HG03342 (cell line): ENCODE results near the gene MSRB3.

Source experiments
- ATAC-seq: cut with Tn5 transposase; IDR thresholded peaks from one replicate; pipeline ENCODE4 v1.9.1; 2021; ENCODE audit warnings: mild to moderate bottlenecking, moderate library complexity; ENCODE audit not compliant: unreplicated experiment

MSRB3 gene

GRCh38 chr12:65278576-65279368 is at the start of gene MSRB3:
TSS of gene MSRB3 (plus strand) at chr12:65278683. CDS start at chr12:65308580, 29,897 bp downstream.
- peak; percentile 66 for ATAC-seq

DNA sequence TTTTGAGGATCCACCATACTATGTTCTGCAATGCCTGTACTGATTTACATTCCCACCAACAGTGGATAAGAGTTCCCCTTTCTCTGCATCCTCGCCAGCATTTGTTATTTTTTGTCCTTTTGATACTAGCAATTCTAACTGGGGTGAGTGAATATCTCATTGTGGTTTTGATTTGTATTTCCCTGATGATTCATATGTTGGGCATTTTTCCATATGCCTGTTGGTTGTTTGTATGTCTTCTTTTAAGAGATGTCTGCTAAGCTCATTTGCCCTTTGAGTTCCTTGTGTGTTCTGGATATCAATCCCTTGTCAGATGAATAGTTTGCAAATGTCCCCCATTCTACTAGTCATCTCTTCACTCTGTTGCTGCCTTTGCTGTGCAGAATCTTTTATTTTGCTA is 49.0 kb upstream of the MSRB3 start:
- no peak for ATAC-seq

DNA sequence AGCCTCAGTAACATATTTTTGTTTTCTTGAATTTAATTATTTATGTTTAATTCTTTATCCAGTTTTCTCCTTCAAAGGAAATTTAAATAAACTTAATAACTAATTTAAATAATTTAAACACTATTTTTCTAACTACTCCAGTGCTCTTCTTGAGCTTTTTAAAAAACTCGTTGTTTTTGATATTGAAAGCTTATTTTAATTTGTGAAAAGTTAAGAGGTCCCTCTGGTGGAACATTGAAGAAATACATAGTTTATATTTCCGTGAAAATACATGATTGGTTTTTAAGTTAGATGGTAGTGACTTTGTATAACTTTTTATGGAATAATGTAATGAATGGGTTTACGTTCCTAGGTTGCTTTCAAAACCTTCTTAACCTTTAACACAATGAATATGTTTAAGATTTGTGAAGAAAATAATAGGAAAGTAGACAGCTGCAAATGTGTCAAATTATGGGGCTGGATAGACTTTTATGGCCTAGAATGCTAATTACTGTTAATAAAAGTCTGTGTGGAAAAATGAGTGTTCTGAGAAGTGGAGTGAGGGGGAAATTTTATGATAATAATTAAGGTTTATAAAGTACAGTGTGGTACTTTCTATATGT is 45.9 kb upstream of the MSRB3 start:
- ATAC-seq = no peak

- no peak for ATAC-seq
Observed at GRCh38 chr12:65237153-65237552, 41.3 kb upstream of the MSRB3 start.

DNA sequence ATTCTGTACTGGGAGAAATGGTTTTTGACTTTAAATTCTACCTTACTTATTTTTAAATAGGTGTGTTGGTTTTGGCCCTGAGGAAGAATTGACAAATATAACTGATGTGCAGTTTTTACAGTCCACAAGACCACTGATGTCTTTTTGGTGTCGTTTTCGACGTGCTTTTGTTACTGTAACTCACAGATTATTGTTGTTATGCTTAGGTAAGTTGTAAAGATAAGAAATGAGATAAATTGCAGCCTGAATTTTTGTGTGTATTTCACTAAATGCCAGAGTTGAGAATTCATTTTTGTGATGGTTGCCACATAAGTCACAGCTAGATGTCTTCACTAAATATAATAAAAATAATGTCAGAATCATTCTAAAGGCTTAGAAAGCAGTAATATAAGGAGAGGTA is 39.9 kb upstream of the MSRB3 start:
- ATAC-seq = no peak

DNA sequence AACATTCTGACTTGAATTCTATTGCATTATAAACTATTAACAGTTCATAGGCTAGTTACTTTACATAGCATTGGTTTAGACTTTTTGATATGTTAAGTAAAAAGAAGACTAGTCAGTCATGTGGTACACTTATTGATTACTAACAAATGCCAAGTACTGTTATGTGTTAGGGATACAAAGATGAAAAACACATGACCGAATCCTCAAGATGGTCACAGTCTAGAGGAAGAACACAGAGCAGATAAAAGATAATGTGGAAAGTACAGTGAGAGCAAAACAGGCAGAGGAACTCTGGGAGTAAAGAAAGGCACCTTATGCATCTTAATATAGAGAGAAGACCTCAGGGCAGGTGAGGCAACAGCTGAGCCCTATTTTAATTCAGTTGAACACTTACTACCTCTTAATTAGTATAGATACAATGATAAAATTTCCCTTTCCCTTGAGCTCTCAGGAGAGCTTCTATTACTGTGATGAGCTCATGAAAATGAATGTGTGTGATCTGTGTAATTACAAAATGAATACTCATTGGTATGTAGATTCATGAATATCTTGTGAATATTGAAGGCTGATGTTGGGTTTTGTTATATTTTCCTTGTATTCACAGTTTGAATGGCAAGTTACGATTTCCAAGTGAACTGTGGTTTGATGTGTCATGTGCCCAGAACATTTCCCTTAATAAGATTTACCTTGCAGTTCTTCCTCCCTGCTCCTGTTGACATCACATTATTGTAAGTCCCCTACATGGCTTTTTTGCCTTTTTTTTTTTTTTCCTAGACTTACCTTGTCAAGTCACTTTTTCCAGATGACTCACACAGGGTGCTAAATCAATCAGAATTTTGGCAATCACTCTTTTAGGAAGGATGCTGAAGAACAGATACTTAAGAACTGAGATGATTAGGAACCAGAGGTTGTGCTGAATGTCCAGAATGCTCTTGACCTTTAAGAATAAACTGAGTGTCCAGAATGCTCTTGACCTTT is 29.5 kb upstream of the MSRB3 start:
- no peak for ATAC-seq

DNA sequence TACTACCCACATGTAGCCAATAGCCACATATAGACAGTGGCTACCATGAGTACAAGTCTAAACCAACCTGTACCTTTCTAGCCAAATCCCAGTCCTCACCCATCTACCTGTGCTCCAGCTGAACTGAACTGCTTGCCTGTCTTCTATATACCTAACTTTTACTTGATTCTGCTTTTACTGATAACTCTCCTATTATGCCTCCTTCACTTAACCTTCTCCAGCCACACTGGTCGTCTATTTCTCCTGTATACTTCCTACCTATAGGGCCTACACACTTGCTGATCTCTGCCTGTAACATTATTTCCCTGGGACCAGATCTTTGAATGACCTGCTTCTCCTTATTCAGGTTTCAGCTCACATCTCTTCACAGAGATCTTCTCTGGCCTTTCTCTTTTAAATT is 26.0 kb upstream of the MSRB3 start:
- no peak for ATAC-seq

- no peak for ATAC-seq
Observed at GRCh38 chr12:65257986-65258385, 20.5 kb upstream of the MSRB3 start.

DNA sequence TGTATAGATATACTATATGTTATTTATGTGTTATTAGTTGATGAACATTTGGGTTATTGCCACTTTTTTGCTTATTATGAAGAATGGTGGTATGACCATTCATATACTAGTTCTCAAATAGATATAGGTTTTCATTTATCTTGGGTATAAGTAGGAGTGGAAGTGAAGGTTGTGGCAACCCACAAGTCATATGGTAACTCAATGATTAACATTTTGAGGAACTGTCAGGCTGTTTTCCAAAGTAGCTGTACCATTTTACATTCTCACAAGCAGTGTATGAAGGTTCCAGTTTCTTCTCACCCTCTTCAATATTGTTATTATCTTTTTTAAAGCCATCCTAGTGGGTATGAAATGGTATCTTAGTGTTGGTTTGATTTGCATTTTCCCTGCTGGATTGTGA is 19.0 kb upstream of the MSRB3 start:
- peak; percentile 67 for ATAC-seq

DNA sequence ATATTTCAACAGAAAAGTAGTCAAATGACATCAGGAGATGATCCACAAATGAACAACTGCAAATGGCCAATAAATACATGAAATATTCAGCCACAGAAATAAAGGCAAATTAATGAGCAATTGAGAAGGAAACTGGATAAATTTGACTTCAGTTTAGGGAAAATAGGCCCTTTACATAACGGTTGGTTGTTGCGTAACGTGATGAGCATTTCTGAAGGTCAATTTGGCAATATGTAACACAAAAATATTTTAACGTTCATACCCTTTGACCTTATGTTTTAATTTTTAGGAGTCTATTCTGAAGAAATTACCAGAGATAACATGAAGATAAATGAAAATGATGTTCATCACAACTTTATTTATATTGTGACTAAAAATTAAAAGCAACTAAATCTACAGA is 14.7 kb upstream of the MSRB3 start:
- no peak for ATAC-seq

DNA sequence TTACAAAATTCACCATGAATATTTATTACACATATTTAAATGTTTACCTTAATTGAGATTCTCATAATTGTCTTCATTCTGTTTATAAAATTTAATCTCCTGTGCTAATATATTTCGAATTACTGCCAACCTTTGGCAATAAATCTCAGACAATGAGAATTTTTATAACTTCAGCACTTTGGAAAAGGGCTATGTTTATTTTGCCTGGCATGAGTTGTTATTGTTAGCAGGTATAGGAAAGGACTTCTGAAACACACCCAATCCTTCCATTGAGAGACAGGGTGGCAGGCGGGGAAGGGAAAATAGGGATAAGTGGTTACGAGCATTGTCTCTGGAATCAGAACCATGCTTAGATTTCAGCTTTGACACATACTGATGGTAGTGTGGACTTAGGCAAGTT is 12.1 kb upstream of the MSRB3 start:
- no peak for ATAC-seq

DNA sequence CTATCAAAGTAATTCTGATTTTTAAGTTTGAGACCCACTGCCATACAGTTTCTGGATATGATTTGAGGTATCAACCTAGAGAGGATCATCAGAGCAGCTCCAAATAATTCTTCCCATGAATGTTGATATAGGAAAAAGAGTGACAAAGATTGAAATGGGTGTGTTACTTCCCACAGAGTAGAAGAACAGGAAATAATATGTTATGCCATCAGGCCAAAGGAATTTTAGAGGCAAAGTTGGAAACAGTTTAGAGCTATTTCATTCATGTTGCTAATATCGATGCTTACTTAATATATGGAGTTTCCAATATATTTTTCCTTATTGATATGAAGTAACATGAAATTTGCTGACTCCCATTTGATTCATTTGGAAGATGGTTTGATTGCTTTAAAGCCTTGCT is 8.9 kb upstream of the MSRB3 start:
- ATAC-seq = no peak

DNA sequence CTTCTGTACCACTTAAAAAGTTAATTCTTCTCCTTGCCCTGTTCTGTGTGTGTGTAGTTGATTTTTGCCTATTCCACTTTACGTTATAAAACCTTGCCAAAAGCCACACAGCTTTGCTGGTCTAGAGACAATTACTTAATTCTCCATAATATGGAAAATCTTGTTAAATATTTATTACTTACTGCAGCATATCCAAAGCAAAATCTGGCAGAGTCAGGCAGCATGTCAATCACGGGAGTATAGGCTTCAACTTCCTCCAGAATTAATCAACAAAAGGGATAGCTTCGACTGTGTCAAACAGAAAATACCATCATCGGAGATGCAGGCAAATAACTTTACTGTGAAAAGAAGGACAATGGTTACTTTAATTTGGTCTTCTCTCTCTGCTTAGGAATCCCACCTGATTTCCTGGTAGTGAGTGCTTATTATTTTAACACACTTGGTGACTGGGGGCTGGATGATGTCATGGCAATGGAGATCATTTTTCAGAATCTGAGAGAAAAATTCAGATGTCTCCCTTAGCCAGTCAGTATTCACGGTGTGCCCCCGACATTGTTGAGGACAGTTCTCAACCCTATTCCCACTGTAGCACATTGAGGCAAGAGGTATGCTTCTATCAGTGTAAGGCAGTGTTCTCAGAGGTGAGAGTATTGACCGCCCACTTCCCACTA is 3.7 kb upstream of the MSRB3 start:
- ATAC-seq = no peak

GRCh38 chr12:65275627-65276026 is 2.9 kb upstream of the MSRB3 start:
- ATAC-seq = no peak

- no peak for ATAC-seq
Observed at GRCh38 chr12:65276916-65277530, 1.5 kb upstream of the MSRB3 start.

- ATAC-seq = no peak
Observed at GRCh38 chr12:65277994-65278575, 398 bp upstream of the MSRB3 start.

GRCh38 chr12:65279369-65280112 is 1.1 kb downstream of the MSRB3 start:
- no peak for ATAC-seq

DNA sequence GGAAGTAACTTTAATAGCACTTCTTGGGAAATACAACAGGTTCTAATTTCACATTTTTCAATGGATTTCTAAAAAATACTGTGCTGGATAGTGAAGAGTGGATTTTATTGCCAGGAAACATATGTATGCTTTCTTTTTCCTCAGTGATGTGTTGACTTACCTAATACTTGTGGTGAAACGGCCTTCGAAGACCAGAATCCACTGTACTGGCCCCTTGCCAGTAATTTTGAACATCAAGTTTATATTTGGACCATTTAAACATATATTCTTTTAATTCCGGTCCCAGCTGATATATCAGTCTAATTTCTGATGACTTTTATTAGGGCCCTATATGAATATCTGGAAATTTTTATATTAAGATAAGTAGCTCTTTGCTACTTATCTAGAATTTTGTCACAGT is 1.8 kb downstream of the MSRB3 start:
- ATAC-seq = no peak

- no peak for ATAC-seq
Observed at GRCh38 chr12:65282840-65283239, 4.4 kb downstream of the MSRB3 start.
